ENCODE results near the gene PSMB3.

The PSMB3 gene

GRCh38 chr17:38733982-38734973 is 18.3 kb upstream of the PSMB3 start:
- DNase-seq: no peak

GRCh38 chr17:38735161-38735997 is 17.2 kb upstream of the PSMB3 start:
- peak; percentile 50 for DNase-seq

GRCh38 chr17:38738007-38738662 is 14.4 kb upstream of the PSMB3 start:
- DNase-seq: no peak

- no peak for DNase-seq
These were observed 13.9 kb upstream of the PSMB3 start for GRCh38 chr17:38738686-38739085.

- DNase-seq: no peak
These were observed 13.2 kb upstream of the PSMB3 start for GRCh38 chr17:38739305-38739704.

GRCh38 chr17:38740044-38740443 is 12.5 kb upstream of the PSMB3 start:
- no peak for DNase-seq

GRCh38 chr17:38740806-38741205 is 11.7 kb upstream of the PSMB3 start:
- no peak for DNase-seq

- no peak for DNase-seq
These were observed 11.1 kb upstream of the PSMB3 start for GRCh38 chr17:38741461-38741860.

GRCh38 chr17:38741921-38742410 is 10.6 kb upstream of the PSMB3 start:
- no peak for DNase-seq

GRCh38 chr17:38742411-38743308 is 9.9 kb upstream of the PSMB3 start:
- DNase-seq: peak; percentile 89

GRCh38 chr17:38743556-38744171 is 8.9 kb upstream of the PSMB3 start:
- DNase-seq: no peak

GRCh38 chr17:38745545-38745944 is 7.0 kb upstream of the PSMB3 start:
- no peak for DNase-seq

GRCh38 chr17:38746004-38746848 is 6.3 kb upstream of the PSMB3 start:
- DNase-seq: no peak

- DNase-seq: no peak
These were observed 5.6 kb upstream of the PSMB3 start for GRCh38 chr17:38746849-38747462.

- DNase-seq: no peak
These were observed 4.9 kb upstream of the PSMB3 start for GRCh38 chr17:38747463-38748148.

GRCh38 chr17:38748149-38748891 is 4.2 kb upstream of the PSMB3 start, which contains the start of gene PCGF2:
Gene PCGF2, minus strand, starts transcription at chr17:38748336. Its CDS starts 7,934 bp downstream, at chr17:38740402.
- peak; percentile 94 for DNase-seq

- DNase-seq: no peak
These were observed 3.7 kb upstream of the PSMB3 start for GRCh38 chr17:38748892-38749222.

Measured in fibroblast of skin of scalp (primary cell).